SHP77 (cell line): Measurements from ENCODE around the gene DGKB.
"Not testable (repeated sequence)": the region's sequence is repeated elsewhere in the genome, so short reads cannot be mapped to it uniquely, and the experiment has no call there.

ENCODE experiments used
- DNase-seq, 2 experiments: peaks; one replicate each; lab custom pipeline; 2025; lab: John Stamatoyannopoulos, UW

DGKB gene

DNA sequence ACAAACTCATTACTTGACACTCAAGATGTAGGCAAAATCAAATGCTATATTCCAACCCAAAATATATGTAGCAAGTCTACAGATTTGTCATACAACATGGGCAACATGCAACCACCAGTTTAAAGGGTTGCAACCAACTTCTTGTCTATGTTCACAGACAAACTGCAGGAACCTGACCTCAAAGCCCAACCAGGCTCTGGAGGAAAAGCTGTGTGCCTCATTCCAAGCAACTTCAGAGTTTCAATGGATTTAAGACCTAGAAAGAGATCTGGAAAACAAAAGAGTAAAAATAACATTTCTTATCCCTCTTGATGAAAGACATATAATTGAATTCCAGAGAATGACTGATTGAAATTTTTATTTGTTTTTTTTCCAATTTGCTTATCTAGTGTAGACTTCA, 612.6 kb downstream of the DGKB start:
- no peak for DNase-seq

- DNase-seq = no peak
Measured at GRCh38 chr7:14288701-14289100, 613.9 kb downstream of the DGKB start.

DNA sequence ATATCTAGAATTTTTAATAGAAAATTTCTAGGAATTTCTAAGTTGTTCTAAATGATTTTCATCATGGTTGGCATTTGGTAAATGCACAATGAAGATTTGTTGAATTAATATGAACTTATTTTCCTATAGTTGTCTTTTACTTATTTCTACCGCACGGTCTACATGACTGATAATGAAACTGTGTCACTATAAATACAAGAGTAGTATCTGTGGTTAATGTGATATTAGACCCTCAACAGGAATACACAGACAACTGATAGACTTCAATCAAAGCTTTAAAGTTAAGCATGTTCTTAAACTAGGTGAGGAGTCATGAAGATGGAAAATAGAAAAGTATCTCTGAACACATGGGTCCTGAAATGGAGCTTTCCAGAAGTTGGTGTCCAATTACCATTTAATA, 615.2 kb downstream of the DGKB start:
- DNase-seq = no peak

GRCh38 chr7:14286036-14286435, 616.5 kb downstream of the DGKB start:
- DNase-seq = no peak

DNA sequence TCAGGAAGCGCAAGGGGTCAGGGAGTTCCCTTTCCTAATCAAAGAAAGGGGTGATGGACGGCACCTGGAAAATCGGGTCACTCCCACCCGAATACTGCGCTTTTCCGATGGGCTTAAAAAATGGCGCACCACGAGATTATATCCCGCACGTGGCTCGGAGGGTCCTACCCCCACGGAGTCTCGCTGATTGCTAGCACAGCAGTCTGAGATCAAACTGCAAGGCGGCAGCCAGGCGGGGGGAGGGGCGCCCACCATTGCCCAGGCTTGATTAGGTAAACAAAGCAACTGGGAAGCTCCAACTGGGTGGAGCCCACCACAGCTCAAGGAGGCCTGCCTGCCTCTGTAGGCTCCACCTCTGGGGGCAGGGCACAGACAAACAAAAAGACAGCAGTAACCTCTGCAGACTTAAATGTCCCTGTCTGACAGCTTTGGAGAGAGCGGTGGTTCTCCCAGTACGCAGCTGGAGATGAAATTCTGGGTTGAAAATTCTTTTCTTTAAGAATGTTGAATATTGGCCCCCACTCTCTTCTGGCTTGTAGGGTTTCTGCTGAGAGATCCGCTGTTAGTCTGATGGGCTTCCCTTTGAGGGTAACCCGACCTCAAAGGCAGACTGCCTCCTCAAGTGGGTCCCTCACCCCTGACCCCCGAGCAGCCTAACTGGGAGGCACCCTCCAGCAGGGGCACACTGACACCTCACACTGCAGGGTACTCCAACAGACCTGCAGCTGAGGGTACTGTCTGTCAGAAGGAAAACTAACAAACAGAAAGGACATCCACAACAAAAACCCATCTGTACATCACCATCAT, 623.3 kb downstream of the DGKB start:
- DNase-seq = not testable (repeated sequence)

DNA sequence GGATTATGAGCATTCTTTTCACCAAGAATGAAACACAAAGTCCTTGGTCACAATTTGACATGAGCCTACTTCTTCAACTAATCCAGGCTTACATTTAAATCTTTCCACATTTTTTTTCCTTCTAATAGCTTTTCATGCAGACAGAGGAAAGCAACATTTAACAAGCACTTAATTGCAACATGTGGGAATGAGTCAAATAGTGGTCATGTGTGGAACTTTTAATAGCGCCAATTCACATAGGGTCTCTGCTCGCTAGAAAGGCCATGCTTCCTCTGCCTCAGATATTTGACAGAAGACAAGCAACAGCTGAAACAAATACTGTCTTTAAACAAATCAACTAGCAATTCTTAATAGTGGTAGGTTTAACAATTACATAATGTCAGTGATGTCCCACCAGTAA, 627.2 kb downstream of the DGKB start:
- no peak for DNase-seq

DNA sequence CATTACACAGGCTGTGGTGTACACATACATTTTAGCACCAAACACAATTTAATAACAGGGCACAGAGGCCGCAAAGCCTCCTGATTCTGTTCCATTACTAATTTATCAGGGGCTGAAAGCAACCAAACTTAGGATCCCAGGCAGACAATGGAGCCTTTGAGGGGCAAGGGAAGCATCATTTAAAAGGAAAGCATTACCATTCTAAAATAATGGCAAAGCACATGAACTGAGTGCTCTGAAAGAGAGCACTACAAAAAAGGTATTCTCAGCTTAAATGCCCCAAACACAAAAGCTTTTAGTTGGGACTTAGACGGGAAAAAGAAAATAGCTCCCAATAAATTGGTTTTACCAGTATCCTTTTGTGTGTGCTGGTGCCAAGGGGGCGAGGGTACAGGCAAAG, 631.1 kb downstream of the DGKB start:
- no peak for DNase-seq

- DNase-seq = no peak
Measured at GRCh38 chr7:14270099-14270498, 632.5 kb downstream of the DGKB start.

DNA sequence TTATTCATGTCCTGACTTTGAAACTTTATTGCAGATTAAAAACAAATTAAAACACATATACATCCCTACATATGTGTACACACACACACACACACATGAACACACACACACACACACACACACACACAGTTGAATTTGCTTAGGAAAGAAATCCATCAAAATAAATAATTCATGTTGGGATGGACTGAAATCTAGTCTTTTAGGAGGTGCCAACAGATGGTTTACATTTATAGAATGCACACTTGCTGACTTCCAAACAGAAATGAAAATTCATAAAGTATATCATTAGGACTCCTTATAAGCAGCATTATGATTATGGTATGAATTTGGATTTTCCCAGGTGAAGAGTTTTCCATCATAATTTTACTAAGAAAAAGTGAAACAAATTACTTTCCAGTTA, 642.5 kb downstream of the DGKB start:
- DNase-seq = no peak

DNA sequence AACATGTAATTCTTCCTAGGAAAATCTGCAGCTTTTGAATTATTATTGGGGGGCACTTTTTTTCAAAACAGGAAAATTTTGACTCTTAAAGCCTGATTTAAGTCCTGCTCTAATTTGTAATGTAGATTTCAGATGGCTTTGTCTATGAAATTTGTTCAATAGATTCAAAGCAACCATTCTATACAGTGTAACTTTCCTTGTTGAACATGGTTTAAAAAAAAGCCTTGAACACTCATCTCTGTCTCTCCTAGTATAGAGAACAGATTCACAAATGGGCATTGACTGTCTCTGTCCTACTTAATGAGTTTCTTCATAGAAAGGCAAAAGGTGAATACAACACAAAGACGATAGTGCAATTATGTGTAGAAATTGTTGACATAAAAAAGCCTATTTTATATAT, 643.7 kb downstream of the DGKB start:
- no peak for DNase-seq

- no peak for DNase-seq
Measured at GRCh38 chr7:14258441-14258840, 644.1 kb downstream of the DGKB start.

- DNase-seq = no peak
Measured at GRCh38 chr7:14252458-14252857, 650.1 kb downstream of the DGKB start.

DNA sequence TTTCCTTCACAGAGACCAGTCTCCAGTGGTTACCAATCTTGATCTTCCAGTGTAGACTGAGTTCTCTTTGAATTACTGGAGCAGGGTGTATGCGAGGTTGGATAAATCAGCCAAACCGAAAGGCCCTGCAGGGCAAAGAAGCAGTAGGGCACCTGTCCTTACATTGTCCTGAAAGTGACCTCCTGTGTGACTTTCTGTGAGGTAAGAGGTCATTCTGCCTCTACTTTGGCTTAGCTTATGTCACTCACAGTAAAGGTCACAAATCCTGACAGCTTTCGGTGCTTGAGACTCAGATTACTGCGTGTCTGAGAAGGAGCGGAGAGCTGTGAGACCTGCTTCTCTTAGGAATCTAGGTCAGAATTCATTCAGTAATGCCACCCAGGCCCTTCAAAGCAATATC, 660.4 kb downstream of the DGKB start:
- DNase-seq = no peak

DNA sequence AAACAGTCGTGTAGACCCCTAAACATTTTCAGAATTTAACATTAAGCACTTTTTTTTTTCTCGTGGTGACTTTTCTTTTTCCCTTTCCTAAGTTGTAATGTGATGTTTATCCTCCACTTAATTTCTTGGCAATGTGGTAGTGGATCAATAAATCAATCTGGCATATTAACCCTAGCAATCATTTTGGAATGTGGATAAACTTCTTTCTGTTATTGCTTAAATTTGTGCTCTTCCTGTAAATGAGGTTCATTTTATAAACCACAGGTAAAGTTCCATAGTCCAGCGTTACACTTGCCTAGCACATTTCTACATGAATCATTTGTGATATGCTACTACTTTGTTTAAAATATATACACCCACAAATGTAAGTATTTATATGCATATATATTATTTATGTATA, 665.7 kb downstream of the DGKB start:
- DNase-seq = no peak

DNA sequence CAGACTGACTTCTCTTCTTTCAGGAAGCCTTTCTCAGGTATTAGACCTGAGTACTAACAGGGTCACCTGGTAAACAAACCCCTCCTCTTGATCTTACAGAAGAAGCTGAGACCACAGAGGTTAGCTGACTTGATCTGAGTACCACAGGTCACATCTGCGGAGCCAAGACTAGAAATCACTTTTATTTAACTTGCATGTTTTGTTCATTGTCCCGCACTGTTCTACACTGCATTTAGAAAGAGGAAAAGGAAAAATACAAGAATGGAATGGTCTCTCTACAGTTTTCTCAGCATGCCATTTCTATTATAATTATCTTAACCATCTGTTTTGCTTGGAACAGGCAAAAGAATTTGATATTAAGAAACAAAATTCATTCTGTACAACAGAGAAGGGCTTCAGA, 667.5 kb downstream of the DGKB start:
- no peak for DNase-seq

- no peak for DNase-seq
Measured at GRCh38 chr7:14233868-14234369, 668.6 kb downstream of the DGKB start.

- DNase-seq = no peak
Measured at GRCh38 chr7:14233076-14233867, 669.3 kb downstream of the DGKB start.

DNA sequence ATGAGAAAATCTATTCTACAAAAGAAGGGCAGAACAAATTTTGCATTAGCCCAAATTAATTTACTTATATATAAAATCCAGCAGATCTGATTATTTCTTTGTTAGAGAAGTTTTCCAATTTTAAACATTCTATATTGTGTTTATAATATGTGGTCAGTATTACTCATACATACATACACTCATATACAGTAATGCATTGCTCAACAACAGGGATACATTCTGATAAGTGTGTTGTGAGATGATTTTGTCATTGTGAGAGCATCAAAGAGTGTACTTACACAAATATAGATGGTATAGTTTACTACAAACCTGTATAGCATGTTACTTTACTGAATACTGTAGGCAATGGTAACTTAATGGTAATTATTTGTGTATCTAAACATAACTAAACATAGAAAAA, 673.5 kb downstream of the DGKB start:
- no peak for DNase-seq

- DNase-seq = no peak
Measured at GRCh38 chr7:14228341-14228740, 674.2 kb downstream of the DGKB start.

GRCh38 chr7:14226126-14226525, 676.4 kb downstream of the DGKB start:
- no peak for DNase-seq

DNA sequence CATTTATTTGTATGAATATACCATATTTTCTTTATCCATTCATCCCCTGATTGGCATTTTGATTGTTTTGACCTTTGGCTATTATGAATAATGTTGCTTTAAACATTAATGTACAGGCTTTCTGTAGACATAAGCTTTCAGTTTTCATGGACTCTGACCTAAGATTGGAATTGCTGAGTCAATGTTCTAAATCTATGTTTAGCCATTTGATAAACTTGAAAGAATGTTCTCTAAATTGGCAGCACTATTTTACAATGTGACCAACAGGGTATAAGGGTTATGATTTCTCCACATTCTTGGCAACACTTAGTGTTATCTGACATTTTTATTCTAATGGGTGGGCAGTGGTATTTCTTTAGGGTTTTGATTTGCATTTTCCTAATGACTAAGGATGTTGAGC, 683.4 kb downstream of the DGKB start:
- DNase-seq = no peak

GRCh38 chr7:14218338-14218737, 684.2 kb downstream of the DGKB start:
- DNase-seq = no peak

- no peak for DNase-seq
Measured at GRCh38 chr7:14209896-14210484, 692.6 kb downstream of the DGKB start.
